HTERT RPE-1 (cell line): ENCODE data around the gene STIP1.
"Not testable (repeated sequence)": the region's sequence is repeated elsewhere in the genome, so short reads cannot be mapped to it uniquely, and the experiment has no call there.

Source experiments
- in situ Hi-C: fragments of 300-500 bp; cut with MboI; formaldehyde crosslinking; loops from 4 replicates; pipeline ENCODE4 v1.14.3; 2020; ENCODE audit warnings: low sequenced_read_pairs

Gene STIP1

GRCh38 chr11:64157631-64158394 lies 28.2 kb upstream of the STIP1 start:
- in situ Hi-C loops = no loop called here

- in situ Hi-C loops = no loop called here
Observed at GRCh38 chr11:64161037-64161436, 24.9 kb upstream of the STIP1 start.

- in situ Hi-C loops = not testable (repeated sequence)
Observed at GRCh38 chr11:64162769-64163168, 23.2 kb upstream of the STIP1 start.

GRCh38 chr11:64163951-64164350 lies 22.0 kb upstream of the STIP1 start:
- in situ Hi-C loops = no loop called here

DNA sequence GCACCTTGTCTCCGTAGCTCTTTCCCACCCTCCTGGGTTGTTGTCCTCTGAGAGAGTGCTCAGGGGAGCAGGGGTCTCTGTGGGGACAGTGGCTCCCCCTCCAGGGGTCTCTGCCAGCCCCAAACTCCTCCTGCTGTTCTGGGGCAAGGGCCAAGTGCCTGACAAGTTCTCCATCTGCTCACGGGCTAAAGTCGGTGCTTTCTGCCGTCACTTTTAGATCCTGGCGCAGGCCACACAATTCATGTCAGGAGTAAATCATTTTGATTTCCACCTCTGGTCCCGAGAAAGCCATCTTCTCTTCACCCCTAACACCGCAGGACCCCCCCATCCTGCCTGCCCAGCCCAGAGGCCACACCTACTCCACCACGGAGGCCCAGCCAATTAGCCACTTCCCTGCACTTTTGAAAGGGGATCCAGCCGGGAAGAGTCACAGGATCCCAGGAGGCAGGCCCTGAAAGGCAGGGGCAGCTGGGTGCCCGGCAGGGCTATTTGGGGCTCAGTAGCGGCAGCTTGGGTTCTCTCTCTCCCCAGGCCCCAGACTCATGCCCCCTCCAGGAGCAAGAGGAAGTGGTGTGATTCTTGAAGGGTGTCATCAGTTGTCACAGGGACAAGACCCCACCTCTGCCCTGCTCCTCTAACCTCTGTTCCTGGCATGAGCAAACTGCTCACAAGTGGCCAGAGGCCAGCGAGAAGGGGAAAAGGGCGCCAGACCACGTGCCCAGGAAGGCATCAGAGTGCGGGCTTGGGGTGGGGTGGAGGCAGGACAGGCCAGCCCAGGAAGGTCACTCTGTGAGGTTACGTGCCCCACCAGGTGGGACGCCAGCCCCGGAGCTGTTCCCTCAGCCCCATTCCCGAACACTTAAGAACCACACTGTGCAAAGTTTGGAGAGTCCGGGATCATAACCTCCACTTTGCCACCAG lies 21.3 kb upstream of the STIP1 start:
- in situ Hi-C loops = no loop called here

GRCh38 chr11:64165481-64165841 lies 20.5 kb upstream of the STIP1 start:
- in situ Hi-C loops = no loop called here

DNA sequence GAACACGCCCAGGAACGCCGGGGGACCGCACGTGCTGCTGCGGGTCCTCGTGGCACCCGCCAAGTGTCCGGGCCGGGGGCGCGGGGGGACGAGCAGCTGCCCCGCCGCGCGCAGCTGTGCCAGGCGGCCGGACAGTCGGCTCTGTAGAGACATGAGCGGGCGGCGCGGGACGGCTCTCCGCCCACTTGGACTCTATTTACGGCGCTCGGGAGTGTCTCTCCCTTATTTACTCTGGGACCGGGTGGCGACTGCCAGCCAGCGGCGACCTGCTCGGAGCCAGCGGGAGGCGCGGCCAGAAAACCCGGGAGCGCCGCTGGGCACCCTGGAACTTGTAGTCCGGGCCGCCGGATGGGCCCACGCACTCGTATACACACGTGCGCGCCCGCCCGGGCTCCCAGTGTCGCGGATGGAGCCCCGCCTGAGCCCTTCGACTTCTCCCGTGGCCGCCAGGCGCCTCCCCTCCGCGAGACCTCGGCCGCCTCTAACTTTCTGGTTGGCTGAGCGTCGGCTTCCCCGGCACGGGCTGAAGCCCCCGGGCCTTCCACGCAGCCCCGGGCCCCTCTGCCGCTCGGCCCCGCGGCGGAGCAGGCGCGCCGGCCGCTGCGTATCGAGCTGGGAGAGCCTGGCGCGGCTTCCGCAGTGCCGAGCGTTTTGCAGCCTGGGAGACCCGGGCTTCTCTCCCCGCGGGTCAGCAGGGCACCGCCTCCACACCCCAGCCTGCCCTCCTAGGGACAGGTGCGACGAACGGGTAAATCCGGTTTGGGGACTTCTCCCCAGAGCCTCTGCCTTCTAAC lies 19.9 kb upstream of the STIP1 start, which contains the start of gene MACROD1:
TSS of gene MACROD1 (minus strand) at position 272 of the 794 bp plus-strand sequence. CDS start at position 153, 119 bp downstream.
- in situ Hi-C loops = no loop called here

DNA sequence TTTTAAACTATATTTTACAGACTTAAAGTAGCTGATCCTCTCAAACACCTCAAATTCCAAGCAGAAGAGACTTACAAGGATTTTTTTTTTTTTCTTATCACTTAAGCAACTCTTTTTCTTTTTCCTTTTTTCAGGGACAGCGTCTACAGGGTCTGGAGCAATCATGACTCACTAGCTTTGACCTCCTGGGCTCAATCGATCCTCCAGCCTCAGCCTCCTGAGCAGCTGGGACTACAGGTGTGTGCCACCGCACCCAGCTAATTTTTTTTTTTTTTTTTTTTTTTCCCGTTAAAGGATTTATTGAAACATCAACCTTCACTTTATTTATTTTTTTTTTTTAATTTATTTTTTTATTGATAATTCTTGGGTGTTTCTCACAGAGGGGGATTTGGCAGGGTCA lies 15.6 kb upstream of the STIP1 start:
- in situ Hi-C loops = no loop called here

GRCh38 chr11:64173616-64174355 lies 12.2 kb upstream of the STIP1 start:
- in situ Hi-C loops = no loop called here

DNA sequence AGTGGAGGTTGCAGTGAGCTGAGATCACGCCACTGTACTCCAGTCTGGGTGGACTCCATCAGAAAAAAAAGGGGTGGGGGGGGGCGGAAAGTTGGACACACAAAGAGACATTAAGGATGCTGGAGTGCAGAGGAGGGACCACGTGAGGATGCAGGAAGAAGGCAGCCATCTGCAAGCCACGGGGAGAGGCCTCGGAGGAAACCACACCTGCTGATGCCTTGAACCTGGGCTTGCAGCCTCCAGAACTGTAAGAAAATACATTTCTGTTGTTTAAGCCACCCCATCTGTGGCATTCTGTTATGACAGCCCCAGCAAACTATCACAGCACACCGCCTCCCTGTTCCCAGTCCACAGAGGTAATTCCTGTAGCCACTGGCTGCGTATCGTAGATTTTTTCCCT lies 9.2 kb upstream of the STIP1 start:
- in situ Hi-C loops = no loop called here

DNA sequence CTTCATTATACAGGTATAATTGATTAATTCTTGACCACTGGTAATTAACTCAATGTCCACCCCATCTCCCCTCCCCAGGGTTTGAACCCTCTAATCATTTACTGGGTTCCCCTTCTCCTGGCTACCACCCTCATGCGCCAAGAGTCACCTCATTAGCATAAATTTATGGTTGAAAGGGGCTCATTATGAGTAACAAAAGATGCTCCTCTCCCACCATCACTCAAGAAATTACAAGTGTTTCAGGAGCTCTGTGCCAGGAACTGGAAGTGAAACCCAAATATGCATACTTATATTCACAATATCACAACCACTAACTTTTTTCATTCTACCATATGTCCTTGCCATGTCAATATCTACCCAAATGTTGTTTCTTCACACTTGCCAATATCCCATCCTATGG lies 7.8 kb upstream of the STIP1 start:
- in situ Hi-C loops = no loop called here

- in situ Hi-C loops = no loop called here
Observed at GRCh38 chr11:64178951-64179639, 6.9 kb upstream of the STIP1 start.

DNA sequence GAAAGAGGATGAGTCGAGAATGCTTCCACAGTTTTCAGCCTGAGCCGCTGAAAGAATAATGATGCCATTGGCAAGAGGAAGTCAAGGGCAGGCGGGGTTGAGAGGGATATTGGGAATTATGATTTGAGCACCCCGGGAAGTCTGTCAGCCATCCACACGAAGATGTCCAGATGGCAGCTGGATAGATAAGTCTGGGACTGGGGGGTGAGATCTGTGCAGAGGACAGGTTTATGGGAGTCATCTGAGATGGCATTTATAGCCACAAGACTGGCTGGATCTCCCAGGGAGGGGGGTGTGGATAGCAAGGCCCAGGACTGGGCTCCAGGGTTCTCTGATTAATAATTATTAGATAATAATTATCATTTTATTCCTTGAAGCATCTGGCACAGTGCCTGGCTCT lies 5.1 kb upstream of the STIP1 start:
- in situ Hi-C loops = no loop called here

GRCh38 chr11:64181506-64182411 lies 4.2 kb upstream of the STIP1 start:
- in situ Hi-C loops = no loop called here

GRCh38 chr11:64183890-64184289 lies 2.1 kb upstream of the STIP1 start:
- in situ Hi-C loops = no loop called here

DNA sequence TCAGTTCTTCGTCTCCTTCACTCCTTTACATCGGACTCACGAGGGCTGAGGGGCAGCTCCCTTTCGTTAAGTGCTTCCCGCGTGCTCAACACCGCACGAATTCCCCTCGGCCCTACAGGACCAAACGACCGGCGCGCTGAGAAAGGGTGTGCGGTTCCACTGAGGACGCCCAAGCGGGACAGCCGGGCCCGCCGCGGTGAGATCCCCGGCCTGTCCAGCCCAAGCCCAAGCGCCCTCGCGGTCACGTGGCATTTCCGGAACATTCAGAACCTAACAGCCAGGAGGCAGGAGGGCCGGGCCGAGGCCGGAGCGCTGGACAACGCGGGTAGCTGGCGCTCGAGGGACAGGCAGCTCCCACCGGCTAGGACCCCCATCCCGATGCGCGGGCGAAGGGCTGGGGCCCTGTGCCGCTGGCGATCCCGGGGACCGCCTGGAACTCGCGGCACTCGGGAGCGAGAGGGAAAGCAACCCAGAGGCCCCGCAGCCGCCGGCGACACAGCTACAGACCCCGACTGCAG lies 737 bp upstream of the STIP1 start:
- in situ Hi-C loops = no loop called here

GRCh38 chr11:64186492-64187165 lies 658 bp downstream of the STIP1 start:
- in situ Hi-C loops = no loop called here

- in situ Hi-C loops = no loop called here
Observed at GRCh38 chr11:64192434-64192833, 6.5 kb downstream of the STIP1 start.
